CD4-positive, alpha-beta T cell treated with Interleukin-15 for 1 hour (primary cell): ENCODE results near the gene PNP.

ENCODE experiments used
- DNase-seq: peaks from one replicate; pipeline ENCODE4 v3.0.0-alpha.2; 2020

Gene PNP

DNA sequence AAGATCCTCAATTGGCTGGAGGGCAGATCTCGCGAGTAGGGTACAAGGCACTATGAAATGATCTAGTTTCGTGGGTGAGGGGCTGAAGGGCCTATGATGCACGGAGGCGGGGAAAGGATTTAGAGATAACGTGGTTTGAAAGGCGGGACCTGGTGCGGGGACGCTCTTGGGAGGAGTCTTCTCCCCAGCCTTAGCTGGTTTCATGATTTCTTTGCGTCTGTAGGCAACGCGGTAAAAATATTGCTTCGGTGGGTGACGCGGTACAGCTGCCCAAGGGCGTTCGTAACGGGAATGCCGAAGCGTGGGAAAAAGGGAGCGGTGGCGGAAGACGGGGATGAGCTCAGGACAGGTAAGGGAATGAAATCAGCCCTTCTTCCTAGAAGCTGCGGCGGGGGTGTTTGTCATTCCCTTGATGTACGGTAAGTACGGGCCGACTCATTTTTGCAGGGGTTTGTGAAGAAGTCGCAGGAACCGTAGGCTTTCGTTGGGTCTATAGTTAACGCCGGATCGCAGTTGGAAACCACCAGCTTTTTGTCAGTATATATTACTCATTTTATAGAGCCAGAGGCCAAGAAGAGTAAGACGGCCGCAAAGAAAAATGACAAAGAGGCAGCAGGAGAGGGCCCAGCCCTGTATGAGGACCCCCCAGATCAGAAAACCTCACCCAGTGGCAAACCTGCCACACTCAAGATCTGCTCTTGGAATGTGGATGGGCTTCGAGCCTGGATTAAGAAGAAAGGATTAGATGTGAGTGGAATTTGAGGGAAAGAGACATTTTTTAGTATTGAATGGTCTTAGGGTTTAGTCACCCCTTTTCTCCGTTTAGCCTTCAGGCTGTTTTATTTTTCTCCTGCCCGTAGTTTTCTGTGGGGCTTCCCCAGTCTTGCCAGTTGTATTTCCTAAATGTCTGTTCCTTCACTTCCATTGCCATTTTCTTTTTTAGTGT lies 13.6 kb upstream of the PNP start:
- DNase-seq, result no peak

DNA sequence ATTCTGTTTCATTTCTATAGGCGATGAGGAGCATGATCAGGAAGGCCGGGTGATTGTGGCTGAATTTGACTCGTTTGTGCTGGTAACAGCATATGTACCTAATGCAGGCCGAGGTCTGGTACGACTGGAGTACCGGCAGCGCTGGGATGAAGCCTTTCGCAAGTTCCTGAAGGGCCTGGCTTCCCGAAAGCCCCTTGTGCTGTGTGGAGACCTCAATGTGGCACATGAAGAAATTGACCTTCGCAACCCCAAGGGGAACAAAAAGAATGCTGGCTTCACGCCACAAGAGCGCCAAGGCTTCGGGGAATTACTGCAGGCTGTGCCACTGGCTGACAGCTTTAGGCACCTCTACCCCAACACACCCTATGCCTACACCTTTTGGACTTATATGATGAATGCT lies 12.2 kb upstream of the PNP start:
- DNase-seq, result no peak

DNA sequence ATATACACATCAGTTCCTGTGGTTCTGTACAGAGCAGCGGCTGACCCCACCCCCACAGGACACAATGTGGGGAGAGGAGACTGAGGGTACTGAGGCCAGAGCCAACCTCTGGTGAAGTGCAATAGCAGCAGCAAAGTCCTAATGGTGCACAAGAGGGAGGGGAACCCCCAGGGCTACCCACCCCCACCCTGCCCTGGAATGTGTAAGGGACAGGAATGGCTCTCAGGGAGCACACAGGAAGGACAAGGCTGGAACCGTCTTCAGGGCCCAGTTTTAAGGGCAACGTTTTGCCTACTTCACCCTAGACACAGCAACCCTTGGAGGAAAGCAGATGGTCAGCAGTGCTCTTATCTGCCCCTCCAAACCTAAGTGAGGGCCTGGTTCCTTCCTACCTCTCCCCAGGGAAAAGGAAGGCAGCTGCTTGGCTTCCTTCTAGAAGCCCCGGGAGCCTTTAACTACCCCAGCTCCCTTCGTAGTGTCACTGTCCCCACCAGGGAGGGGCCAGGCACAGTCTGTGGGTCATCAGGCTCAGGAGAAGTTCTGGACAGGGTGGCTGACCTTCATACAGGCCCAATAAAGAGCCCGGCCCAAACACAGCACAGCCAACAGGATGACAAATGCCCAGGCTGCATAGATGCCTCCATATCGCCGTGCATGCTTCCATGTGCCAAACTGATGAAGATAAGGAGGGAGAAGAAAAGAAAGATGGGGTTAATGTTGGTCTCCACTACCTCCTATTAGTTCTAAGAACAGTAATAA lies 11.0 kb upstream of the PNP start:
- DNase-seq, result no peak

DNA sequence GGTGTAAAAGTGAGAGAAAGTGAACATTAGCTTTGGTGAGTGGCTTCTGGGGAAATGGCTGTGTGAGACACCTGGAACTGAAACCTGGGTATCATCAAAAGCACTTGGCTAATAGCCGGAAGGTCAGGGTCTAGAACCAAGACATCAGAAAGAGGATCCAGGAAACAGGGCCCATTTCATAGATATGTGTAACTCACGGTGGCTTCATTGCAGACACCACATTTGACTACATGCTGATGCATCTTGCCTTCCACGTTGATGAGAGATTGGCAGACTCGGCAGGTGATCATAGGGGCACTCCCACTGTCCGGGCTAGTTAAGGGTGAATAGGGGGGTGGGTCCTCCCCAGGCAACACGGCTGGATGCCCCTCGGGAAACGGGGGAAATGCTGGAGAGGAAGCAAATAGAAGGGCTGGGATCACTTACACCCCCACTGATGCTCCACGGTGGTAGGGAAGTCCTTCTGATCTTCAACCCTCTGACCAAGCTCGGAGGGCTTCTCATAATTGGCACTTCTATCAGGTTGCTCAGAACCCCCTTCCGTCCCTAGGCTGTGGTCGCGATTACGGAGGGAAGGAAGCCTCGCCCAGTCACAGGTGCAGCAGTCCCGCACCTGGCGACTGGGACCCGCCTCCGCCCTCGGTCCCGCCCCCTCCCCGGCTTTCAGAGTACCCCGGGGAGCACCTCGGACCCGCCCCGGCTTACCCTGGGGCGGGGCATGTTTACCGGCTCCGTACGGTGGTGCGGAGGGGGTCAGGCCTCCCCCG lies 8.6 kb upstream of the PNP start:
- DNase-seq, result peak; percentile 85

DNA sequence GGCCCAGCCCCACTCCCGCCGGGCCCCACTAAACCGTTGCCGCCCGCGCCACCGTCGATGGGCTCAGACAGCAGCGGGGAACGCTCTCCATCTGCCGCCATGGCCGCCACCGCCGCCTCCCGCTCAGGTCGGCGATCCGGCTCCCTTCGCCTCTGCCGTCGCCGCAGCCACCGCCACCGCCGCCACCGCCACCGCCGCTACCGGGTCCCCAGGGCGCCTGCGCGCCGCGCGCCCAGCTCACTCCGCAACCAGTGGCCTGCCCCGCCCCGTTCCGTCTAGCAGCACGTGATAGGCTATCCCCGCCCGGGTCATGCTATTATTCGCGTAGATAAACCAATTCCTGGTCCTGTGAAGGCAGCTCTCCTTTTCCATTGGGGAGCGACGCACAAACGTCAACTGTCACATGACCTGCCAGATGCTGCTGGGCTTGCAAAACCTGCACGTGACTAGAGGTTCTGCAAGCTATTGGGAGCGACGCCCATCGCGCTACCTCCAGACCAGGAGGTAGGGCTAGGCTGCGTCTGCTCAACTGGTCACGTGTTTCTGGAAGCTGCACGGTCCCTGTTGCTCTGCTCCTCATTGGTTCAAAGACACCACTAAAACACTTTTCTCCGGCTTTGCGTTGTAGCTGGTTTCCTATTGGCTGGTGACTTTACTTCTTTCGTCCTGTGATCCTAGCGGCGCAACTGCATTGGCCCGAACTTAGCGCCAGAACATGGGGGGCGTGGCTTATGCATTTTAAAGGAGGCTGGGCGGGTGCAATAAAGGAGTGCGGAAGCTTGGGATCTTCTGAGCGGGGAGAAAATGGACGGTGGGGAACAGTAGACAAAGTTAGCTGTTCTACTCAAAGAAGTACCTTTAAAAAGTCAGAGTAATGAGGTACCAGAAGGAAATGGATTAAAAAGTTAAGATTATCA lies 7.7 kb upstream of the PNP start, which contains the start of gene PIP4P1:
PIP4P1 (minus strand) TSS at position 210 of the 917 bp plus-strand sequence; CDS start at position 101, 109 bp downstream.
- DNase-seq, result peak; percentile 100

DNA sequence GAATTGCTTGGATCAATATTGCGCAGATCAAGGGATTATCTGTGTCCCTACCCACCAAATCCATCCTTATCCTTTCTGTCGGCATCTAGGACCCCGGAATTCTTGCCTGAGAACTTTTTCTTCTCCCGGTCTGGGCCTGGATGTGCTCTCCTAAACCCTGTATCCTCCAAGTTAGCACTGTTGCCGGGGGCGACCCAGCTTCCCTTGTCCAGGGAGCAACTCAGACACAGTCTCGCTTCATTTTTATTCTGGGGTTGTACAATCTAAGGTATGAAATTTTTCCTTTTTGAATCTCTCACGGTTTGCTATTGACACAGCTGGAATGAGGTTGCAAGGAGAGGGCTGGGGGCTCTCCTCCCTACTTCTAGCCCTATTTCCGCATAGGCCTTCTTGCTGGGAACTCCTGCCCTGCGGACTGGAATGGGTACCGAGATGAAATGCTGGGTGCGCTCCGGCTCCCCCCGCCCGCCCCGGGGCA lies 403 bp upstream of the PNP start:
- no peak for DNase-seq

DNA sequence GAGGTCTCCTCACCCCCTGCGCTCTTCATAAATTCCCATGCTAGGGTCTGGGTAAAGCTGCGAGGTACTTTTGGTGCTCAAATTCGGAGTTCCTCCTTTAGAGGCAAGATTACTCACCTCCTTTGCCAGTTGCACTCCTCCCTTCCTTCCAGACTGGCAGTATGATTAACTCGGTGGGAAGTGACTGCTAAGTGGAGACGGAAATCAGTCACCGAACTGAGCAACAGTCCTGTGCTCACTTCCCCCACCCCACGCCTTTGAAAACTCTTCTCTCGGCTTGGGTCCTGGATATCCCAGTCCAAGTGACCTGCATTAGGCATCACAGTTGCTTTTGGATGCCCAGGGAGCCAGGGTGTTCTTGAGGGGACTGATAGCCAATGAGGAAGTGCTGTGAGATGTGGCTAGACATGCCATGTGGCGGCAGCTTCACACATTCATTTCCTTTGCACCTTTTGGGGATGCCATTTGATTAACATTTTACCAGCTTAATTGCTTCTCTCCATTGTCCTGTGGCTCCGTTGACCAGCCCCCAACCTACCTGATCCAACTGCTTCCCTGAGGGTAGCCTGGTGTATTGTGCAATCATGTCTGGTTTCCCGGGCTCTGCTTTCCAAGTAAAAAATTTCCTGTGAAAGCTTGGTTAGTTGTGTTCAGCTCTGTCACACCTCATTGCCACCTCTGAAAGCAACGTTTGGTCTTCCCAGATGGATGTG lies 840 bp downstream of the PNP start:
- peak; percentile 74 for DNase-seq

DNA sequence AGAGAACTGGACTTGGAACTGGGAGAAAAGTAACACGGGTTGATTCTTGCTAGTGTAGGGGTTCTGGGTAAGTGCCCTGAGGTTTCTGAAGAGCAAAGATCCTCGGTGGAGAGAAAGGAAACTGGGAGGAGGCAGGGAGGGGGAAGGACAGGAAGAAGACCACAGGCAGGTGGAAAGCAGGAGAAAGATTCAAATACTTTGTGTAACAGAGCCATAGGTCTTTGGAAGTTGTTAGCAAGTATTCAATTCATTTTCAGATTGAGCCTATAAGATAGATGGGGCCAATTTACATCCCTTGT lies 1.3 kb downstream of the PNP start:
- no peak for DNase-seq

DNA sequence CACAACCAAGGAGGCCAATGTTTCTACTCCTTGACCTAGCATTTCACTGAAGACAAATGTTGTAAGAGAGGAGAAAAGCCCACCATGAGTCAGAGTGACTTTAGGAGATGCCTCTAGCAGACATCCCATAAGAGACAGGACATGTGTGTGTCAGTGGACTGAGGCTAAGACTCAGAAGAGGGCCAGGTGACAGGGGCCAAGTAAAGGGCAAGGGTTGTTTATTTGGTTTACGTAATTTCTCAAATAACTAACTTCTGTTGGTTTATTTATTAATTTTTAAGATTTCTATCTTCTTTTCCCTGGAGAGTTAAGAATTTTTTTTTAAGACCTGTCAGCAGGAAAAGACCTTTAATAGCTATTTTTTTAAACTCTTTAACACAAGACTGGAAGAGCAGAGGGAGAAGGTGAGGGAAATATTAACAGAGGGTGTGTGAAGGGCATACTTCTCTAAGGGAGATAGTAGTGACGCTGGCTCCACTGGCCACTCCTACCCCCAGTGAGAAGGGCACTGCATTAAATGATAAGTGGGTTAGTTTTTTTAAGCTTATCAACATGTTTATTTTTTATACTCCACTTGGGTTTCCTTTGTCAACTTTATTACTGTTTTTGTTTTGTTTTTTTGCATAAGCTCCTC lies 3.4 kb downstream of the PNP start:
- DNase-seq, result no peak

DNA sequence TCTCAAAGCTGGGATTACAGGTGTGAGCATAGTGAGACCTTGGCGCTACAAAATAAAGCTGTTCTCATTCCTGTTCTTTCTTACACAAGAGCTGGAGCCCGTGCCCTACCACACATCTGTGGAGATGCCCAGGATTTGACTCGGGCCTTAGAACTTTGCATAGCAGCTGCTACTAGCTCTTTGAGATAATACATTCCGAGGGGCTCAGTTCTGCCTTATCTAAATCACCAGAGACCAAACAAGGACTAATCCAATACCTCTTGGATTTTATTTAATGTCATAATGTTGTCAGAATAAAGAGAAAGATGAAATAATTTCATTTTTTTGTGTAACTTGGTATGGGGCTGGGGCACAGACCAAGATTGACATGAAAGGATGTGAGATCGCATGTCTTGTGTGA lies 7.6 kb downstream of the PNP start:
- DNase-seq, result no peak

DNA sequence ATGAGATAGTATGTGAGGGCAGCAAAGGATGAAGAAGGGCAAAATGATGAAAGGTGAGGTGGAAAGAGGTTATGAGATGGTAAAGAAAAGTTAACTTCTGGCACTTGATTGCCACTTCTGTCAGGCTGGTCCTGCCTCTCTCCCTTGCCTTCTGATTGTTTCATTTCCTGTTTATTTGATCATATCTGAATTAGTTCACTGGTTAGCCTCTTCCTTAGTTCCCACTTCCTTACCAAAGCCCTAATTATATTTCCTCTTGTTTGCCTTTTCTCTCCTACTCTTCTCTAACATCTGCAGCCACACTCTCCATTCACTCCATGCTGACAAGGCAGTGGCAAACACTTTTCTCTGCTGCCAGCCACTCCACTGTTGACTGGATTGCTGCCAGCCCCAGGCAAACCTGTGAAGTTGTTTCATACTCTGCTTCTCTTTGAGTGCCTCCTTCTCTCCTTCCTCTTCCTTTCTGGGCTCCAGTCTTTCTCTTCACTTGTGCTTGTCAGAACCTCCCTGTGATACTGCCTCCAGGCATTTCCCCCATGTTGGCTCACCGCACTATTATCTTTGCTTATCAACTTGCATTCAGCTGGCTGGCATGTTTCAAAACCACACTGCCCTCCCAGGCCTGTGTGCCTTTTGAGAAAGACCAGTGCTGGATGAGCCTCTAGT lies 8.1 kb downstream of the PNP start:
- DNase-seq, result peak; percentile 21

DNA sequence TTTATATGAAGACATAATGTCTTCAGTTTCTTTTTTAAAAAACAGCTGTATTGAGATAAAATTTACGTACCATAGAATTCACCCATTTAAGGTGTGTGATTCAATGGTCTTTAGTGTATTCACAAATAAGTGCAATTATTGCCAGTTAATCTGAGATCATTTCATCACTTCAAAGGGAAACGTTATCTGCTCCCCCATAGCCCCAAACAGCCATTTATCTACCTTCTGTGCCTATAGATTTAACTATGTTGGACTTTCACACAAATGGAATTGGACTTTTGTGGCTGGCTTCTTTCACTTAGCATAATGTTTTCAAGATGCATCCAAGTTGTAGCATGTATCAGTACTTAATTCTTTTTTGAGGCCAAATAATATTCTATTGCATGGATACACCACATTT lies 9.7 kb downstream of the PNP start:
- no peak for DNase-seq

DNA sequence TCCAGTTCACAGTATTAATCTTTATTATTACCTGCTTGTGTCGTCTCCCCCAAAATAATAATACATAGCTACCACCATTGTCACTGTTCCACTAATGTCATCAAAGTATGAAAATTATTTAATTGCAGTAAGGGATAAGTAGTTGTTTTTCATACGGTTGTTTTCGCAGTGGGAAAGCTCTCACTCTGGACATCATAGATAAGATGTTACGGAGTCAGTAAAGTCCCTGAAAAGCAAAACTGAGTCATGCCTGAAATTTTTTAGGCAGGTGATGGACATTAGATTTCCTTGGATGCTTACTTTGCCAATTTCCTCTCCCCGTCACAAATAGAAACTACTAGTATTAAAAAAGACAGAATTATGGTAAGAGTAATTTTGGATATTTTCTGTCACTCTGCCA lies 13.2 kb downstream of the PNP start:
- DNase-seq, result no peak

DNA sequence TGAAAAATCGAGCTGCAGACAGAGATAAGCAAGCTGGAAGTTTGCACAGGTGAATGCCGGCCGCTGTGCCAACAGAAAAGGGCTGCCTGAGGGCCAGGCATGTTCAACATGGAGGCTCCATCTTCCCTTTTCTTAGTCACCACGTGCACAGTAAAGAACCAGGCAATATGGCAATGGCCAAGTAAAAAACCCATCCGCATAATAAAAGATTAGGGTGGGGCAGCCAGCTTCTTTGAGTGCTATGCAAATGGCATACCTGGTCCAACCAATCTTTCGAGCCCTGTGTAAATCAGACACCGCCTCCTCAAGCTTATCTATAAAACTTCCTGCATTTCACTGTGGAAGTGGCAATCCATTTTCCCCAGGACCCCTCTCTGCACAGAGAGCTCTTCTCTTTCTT lies 16.7 kb downstream of the PNP start:
- no peak for DNase-seq

DNA sequence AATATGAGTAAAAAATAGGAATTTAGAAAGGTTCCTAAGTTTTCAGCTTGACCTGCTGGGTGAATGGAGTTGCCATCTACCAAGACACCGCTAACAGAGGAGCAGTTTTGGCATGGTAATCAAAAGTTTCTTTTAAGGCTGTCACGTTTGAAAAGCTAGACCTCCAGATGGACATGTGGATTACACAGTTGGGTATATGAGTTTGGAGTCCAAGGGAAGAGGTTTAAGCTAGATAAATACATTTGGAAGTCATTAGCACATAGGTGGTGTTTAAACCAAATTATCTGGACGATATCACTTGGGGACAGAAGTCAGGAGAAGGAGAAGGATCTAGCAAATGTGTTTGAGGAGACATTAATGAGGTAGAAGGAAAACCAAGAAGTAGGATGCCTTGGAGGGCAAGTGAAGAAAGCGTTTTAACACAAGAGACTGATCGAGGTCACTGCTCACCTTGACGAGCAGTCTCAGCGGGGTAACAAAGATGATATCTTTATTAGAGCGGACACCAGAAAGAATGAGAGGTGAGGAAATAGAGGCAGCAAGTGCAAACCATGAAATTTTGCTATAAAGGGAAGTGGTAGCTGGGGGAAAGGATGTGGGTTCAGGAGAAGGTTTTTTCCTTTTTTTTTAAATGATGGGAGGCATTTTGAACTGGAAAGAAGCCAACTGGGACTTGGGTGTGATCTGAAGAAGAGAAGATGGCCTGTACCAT lies 17.6 kb downstream of the PNP start:
- DNase-seq, result no peak

DNA sequence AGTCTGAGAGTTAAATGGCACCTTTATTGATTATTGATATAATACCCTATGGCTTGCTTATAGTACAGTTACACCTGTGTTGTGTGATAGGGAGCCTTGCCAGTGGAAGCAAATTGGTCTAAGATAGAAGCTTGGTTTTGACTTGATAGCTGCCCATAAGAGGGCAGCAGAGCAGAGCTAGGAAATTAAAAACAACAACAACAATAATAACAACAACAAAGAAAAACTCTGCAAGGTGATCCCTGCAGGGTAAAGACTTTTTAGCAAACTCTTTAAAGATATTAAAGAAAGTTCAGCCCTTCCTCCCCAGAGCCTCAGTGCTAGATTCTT lies 18.2 kb downstream of the PNP start:
- DNase-seq, result no peak

DNA sequence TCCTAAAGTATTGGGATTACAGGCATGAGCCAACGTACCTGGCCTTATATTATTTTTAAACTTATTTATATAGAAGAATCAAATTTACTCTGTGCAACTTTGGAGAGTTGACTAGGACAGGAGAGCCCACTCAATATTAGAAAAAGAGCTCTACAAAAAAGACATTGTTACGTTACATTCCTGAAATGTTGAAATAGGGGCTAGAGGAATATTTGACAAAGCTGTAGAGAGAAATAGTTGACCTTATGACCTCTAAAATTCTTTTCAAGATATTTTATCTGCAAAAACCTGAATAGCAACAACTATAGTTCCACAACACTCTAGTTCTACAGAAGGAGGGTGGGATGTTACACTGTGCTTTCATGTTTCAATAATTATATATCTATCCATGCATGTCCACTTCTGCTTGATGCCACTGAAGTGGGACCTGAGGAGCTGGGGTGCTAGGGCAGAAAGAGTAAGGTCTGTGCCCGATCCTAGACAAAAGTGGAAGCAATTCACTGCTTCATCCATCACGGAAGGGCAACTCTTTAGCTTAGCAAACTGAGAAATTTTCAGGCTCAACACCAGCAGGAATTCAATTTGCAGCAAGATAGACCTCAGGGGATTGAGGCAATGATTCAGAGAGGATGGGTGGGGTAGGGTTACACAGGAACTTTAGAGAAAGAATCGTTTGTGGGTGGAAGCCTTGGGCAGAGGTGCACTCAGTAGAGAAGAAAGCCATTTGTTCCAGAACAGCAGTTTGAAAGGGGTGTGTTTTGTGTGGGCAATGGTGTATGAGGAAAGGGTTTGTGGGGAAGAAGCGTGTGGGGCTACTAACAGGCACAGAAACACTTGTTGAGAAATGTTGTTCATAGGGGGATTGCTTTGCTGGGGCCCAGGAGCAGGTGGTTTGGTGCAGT lies 20.1 kb downstream of the PNP start:
- no peak for DNase-seq

DNA sequence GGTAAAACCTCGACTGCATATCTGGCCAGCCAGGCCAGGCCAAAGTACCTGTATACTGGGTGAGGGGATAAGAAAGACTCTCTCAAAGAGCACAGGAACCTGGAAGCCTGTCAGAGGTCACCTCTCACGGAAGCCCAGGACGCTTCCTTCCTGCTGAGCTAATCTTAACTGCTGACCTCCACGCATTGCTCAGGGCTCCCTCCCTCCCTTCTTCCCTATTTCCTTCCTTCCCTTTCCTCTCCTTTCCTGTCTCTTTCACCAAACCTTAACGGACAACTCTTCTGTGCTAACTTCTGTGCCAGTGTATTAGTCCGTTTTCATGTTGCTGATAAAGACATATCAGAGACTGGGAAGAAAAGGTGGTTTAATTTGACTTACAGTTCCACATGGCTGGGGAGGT lies 21.4 kb downstream of the PNP start:
- DNase-seq, result no peak

DNA sequence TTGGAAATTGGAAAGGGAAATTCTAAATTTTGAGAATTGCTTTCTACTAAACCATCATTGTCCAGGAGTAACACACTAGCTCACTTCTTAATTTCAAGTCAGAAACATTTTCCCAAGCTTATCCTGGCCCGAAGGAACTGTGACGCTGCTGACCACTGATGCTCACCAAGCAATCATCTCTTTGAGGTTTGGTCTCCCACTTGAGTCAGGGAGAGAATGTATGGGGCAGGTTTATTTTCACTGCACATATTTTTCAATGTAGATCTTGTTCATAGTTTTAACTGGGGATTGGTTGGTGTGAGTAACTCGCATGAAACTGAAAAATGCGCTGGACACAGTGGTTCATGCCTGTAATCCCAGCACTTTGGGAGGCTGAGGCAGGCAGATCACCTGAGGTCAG lies 23.3 kb downstream of the PNP start:
- no peak for DNase-seq
